SU-DHL-6 (cell line): ENCODE results near the gene HNF4A.

Source experiments
- H2AFZ ChIP-seq: fragments of 200-600 bp; sonication (generic); 2 replicates; pipeline ENCODE4 v1.6.1; 2014; ENCODE audit warnings: low read depth, mild to moderate bottlenecking, moderate library complexity, mixed read lengths, antibody characterized with exemption, low read length; ENCODE audit not compliant: severe bottlenecking
- H3F3A ChIP-seq: fragments of 200-600 bp; shearing (Covaris generic); 2 replicates; pipeline ENCODE4 v1.6.0; 2016; ENCODE audit warnings: antibody characterized with exemption, mild to moderate bottlenecking; ENCODE audit not compliant: insufficient read depth
- H3K27ac ChIP-seq: fragments of 200-600 bp; sonication (generic); 2 replicates; pipeline ENCODE4 v1.5.1; 2016; ENCODE audit warnings: low read depth, mild to moderate bottlenecking, low read length, moderate library complexity, mixed read lengths
- H3K27me3 ChIP-seq: fragments of 200-600 bp; sonication (generic), shearing (Covaris generic); 2 replicates; pipeline ENCODE4 v1.6.0; 2014; ENCODE audit warnings: mild to moderate bottlenecking, low read length
- H3K36me3 ChIP-seq: fragments of 200-600 bp; sonication (generic); 2 replicates; pipeline ENCODE4 v1.6.1; 2014; ENCODE audit warnings: mild to moderate bottlenecking, low read length, mixed read lengths
- H3K4me2 ChIP-seq: fragments of 300-600, 200-600 bp; shearing (Covaris generic), sonication (generic); 2 replicates; pipeline ENCODE4 v1.6.0; 2014; ENCODE audit warnings: low read length, low read depth, mild to moderate bottlenecking; ENCODE audit not compliant: poor library complexity, severe bottlenecking
- H3K4me3 ChIP-seq: fragments of 200-600 bp; sonication (generic); 2 replicates; pipeline ENCODE4 v1.5.1; 2014; ENCODE audit warnings: antibody characterized with exemption, low read length, mild to moderate bottlenecking, mixed read lengths; ENCODE audit not compliant: insufficient read depth, poor library complexity, severe bottlenecking
- H3K79me2 ChIP-seq: fragments of 200-600 bp; sonication (generic); 2 replicates; pipeline ENCODE4 v1.6.1; 2014; ENCODE audit warnings: mild to moderate bottlenecking, low read length, moderate library complexity; ENCODE audit not compliant: insufficient read depth
- H3K9ac ChIP-seq: fragments of 200-600 bp; sonication (generic); 2 replicates; pipeline ENCODE4 v1.7.0; 2014; ENCODE audit warnings: mild to moderate bottlenecking, low read length
- H3K9me2 ChIP-seq: fragments of 200-600 bp; sonication (generic); replicated peaks from 2 replicates; pipeline ENCODE4 v1.6.1; 2014; ENCODE audit warnings: low read length; ENCODE audit not compliant: insufficient read depth
- H3K9me3 ChIP-seq: fragments of 200-600 bp; sonication (generic); 2 replicates; pipeline ENCODE4 v1.6.1; 2014; ENCODE audit warnings: low read length, mixed read lengths; ENCODE audit not compliant: insufficient read depth
- H4K20me1 ChIP-seq: fragments of 200-600 bp; sonication (generic); 2 replicates; pipeline ENCODE4 v1.6.1; 2014; ENCODE audit warnings: low read depth, mild to moderate bottlenecking, antibody characterized with exemption, low read length, moderate library complexity, mixed read lengths
- CTCF ChIP-seq: fragments of 200-600 bp; sonication (generic); IDR thresholded peaks from one replicate; pipeline ENCODE4 v1.5.1; 2017; ENCODE audit warnings: antibody characterized with exemption, mild to moderate bottlenecking, low read length, moderate library complexity; ENCODE audit not compliant: insufficient read depth, poor library complexity, severe bottlenecking
- EZH2phosphoT487 ChIP-seq: fragments of 200-600 bp; sonication (generic), shearing (Covaris generic); conservative IDR thresholded peaks from 2 replicates; pipeline ENCODE4 v1.6.1; 2018; ENCODE audit warnings: mild to moderate bottlenecking, antibody characterized with exemption, low read length, moderate library complexity, mixed read lengths

The HNF4A gene

GRCh38 chr20:44481719-44482416 is 126.4 kb downstream of the HNF4A start:
- Histone ChIP-seq H3K9me2 (no peaks in the 10 kb centered on the region), H3K9ac (no peak overlapping the region), H3F3A (no peaks in the 10 kb centered on the region), H3K4me2 (no peak overlapping the region), H3K27me3 (no peaks in the 10 kb centered on the region), H2AFZ (no peak overlapping the region), H3K79me2 (peaks cover 8% of the 10 kb centered on the region), H3K4me3 (no peak overlapping the region), H3K9me3 (no peaks in the 10 kb centered on the region), H4K20me1 (no peaks in the 10 kb centered on the region), H3K36me3 (peaks cover 5% of the 10 kb centered on the region; the same call in 1 of the 2 replicates), H3K27ac (no peak overlapping the region)
- no peak for TF ChIP-seq EZH2phosphoT487
- no peak for TF ChIP-seq CTCF

- no peaks in the 10 kb centered on the region for H3K27me3 ChIP-seq
- no peak overlapping the region for H3K9ac ChIP-seq
- no peak for TF ChIP-seq EZH2phosphoT487
- TF ChIP-seq CTCF = no peak
- H3F3A ChIP-seq = no peaks in the 10 kb centered on the region
- peaks cover 5% of the 10 kb centered on the region; the same call in 1 of the 2 replicates for H3K36me3 ChIP-seq
- no peaks in the 10 kb centered on the region for H3K9me2 ChIP-seq
- 0 out of 2 replicates have a peak, but pooled peaks cover 4% of the 10 kb centered on the region for H3K79me2 ChIP-seq
- H2AFZ ChIP-seq = no peak overlapping the region
- H4K20me1 ChIP-seq = no peaks in the 10 kb centered on the region
- H3K9me3 ChIP-seq = no peaks in the 10 kb centered on the region
- no peak overlapping the region for H3K27ac ChIP-seq
- H3K4me2 ChIP-seq = no peak overlapping the region
- H3K4me3 ChIP-seq = no peak overlapping the region
These were observed 127.6 kb downstream of the HNF4A start for GRCh38 chr20:44483112-44483511.
